LNCaP clone FGC (cell line): Measurements from ENCODE around the gene SRRM5.
A peak's percentile ranks its signal among the peaks of the same experiment; 100 is the strongest.
"Not testable (repeated sequence)": the region's sequence is repeated elsewhere in the genome, so short reads cannot be mapped to it uniquely, and the experiment has no call there.

Source experiments
- DNase-seq: peaks from one replicate; pipeline ENCODE4 v3.0.0-alpha.2; 2011; ENCODE audit warnings: low read depth
- H3K4me3 ChIP-seq: 2 replicates; pipeline ENCODE4 v1.5.1; 2011; ENCODE audit warnings: mild to moderate bottlenecking, low read depth, low read length, control low read depth
- TF ChIP-seq, protein P1 (sequence below): IDR thresholded peaks from 2 replicates; pipeline ENCODE4 v1.5.1; 2012; ENCODE audit warnings: mild to moderate bottlenecking; ENCODE audit not compliant: control insufficient read depth, insufficient read depth; ENCODE audit errors: extremely low read depth

SRRM5 gene

DNA sequence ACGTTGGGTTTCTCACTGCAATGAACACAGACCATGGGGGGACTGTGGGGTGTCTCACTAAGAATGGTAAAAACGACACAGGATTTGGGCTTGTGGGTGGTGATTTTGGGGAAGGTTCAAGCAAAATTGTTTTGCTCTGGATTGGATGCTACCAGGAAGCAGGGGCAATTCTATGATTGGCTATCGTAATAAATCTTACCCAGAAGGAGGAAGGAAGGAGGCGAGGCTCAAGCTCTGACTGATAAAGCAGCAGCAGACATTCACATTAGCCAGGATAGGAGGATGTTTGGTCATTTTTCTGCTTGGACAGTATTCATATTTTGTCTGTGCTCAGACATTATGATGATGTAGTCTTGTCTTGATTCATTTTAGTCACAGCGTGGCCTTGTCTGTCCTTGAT is 14.0 kb upstream of the SRRM5 start:
- TF ChIP-seq, protein P1, sequence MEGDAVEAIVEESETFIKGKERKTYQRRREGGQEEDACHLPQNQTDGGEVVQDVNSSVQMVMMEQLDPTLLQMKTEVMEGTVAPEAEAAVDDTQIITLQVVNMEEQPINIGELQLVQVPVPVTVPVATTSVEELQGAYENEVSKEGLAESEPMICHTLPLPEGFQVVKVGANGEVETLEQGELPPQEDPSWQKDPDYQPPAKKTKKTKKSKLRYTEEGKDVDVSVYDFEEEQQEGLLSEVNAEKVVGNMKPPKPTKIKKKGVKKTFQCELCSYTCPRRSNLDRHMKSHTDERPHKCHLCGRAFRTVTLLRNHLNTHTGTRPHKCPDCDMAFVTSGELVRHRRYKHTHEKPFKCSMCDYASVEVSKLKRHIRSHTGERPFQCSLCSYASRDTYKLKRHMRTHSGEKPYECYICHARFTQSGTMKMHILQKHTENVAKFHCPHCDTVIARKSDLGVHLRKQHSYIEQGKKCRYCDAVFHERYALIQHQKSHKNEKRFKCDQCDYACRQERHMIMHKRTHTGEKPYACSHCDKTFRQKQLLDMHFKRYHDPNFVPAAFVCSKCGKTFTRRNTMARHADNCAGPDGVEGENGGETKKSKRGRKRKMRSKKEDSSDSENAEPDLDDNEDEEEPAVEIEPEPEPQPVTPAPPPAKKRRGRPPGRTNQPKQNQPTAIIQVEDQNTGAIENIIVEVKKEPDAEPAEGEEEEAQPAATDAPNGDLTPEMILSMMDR: no peak
- no peak for DNase-seq
- peak overlapping the region; percentile 91 for H3K4me3 ChIP-seq

DNA sequence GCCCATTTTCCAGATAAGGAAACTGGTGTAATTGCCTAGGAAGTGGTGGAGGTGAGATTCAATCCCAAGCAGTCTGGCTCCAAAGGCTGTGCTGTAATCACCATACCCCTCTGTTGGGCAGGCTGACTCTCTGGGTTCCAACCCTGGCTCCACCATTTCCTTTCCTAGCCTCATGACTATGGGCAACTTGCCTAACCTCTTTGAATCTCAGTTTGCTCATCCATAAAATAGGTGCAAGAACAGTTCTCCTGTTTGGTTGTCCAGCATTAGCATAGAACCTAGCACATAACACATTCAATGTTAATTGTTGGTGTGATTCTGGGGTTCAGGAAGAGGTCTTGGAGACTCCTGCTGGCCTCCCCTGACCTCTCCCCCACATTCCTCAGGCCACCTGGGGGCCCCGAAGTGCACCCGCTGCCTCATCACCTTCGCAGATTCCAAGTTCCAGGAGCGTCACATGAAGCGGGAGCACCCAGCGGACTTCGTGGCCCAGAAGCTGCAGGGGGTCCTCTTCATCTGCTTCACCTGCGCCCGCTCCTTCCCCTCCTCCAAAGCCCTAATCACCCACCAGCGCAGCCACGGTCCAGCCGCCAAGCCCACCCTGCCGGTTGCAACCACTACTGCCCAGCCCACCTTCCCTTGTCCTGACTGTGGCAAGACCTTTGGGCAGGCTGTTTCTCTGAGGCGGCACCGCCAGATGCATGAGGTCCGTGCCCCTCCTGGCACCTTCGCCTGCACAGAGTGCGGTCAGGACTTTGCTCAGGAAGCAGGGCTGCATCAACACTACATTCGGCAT is 13.2 kb upstream of the SRRM5 start:
- no peak overlapping the region for H3K4me3 ChIP-seq
- TF ChIP-seq, protein P1: no peak
- DNase-seq: no peak

DNA sequence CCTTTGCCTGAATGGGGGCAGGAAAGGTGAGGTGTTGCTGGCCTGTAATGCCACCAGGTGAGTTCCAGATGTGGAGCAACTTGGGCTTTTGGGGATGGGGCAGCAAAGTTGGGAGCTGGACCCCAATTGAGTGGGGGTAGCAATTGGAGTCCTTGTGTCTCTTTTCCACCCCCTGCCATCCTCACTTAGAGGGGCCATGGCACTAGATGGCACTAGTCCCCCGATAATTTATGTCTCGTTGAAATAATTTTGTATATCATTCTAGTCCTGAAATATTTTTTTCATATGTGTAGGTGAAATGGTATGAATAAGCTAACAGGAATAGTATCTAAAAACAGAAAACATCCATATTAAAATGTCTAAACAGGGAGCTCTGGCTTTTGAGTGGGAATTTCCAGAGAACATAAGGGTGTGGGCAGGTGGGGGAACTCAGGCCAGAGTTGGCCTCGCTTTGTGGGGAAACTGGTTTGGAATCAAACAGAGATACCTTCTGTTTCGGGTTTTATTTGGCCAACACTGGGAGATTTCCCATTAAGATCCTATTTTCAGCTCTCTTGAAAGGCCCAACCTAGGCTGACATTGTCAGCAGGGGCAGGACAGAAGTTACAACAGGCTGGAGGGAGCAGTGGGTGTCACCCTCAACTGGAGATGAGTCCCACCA is 12.1 kb upstream of the SRRM5 start:
- TF ChIP-seq, protein P1: no peak
- no peak for DNase-seq

GRCh38 chr19:43600326-43600725 is 11.6 kb upstream of the SRRM5 start:
- not testable (repeated sequence) for DNase-seq, H3K4me3 ChIP-seq

More for the DNA sequence above, 12.1 kb upstream of the SRRM5 start:
- no peak overlapping the region for H3K4me3 ChIP-seq

- H3K4me3 ChIP-seq: no peak overlapping the region
- TF ChIP-seq, protein P1: no peak
- DNase-seq: no peak
These were observed 5.9 kb upstream of the SRRM5 start for GRCh38 chr19:43605875-43606568.

GRCh38 chr19:43606569-43607229 is 5.2 kb upstream of the SRRM5 start:
- TF ChIP-seq, protein P1: no peak
- H3K4me3 ChIP-seq: no peak overlapping the region
- DNase-seq: no peak
